ENCODE measurements around the gene PTS. TPM values are rescaled to one million over a fixed set of nuclear protein-coding genes. Genes with fewer than 3 reads are reported as not detected.

Gene PTS
- total and polyA plus RNA-seq, 7 donors: 17.2 to 86.5 (median 38.5) TPM

GRCh38 chr11:112241486-112241885, 15.3 kb downstream of the PTS start:
- Histone ChIP-seq H3K27me3 (no peaks in the 10 kb centered on the region), H3K4me3 (no peak overlapping the region), H3K4me1 (peaks cover 0 to 9% (median 5%) of the 10 kb centered on the region in 4 donors), H3K27ac (peak overlapping the region in 2 of 4 donors; percentile 41 to 53), H3K36me3 (peaks cover 0 to 30% (median under 1%) of the 10 kb centered on the region in 4 donors), H3K9me3 (no peaks in the 10 kb centered on the region)
- TF ChIP-seq CTCF (IDR thresholded peaks at IDR 0.05) (no peak), POLR2AphosphoS5 (IDR thresholded peaks at IDR 0.05) (peak; percentile 29 to 57 (median 38))
- intact Hi-C loops (cut with DNase I): no loop called here
- DNase-seq: peak; percentile 78
- 79 to 84% methylated on average over 3 of the region's 3 CpGs for WGBS, 2 donors

DNA sequence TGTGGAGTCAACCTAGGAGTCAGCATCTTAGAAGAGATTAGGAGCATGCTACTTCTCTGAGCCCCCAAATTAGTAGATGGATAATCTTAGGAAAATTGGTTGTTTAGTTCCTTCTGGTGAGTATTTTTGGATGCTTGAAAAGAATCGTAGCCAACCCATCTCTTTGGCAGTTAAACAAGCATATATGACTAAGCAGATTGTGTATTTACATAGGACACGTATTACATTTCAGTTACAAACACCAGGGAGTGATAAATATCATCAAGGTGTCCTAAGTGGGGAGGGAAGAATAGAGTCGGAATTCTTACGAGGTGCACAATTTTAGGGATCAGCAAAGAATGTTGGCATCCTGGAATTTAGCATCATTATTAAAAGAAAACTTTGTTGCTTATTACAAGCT, 21.0 kb downstream of the PTS start:
- 20 to 58% methylated on average over 4 of the region's 4 CpGs for WGBS, 2 donors
- no peaks in the 10 kb centered on the region for H3K4me1 ChIP-seq
- no peaks in the 10 kb centered on the region for H3K36me3 ChIP-seq
- H3K27me3 ChIP-seq: no peaks in the 10 kb centered on the region
- intact Hi-C loops (cut with DNase I): no loop called here
- no peak overlapping the region for H3K27ac ChIP-seq
- H3K9me3 ChIP-seq: no peaks in the 10 kb centered on the region
- TF ChIP-seq EP300 (IDR thresholded peaks at IDR 0.05) (no peak), POLR2AphosphoS5 (IDR thresholded peaks at IDR 0.05) (no peak), POLR2A (IDR thresholded peaks at IDR 0.05) (no peak), CTCF (IDR thresholded peaks at IDR 0.05) (no peak)
- DNase-seq: no peak
- no peak overlapping the region for H3K4me3 ChIP-seq

GRCh38 chr11:112248201-112248600, 22.0 kb downstream of the PTS start:
- H3K27me3 ChIP-seq: no peaks in the 10 kb centered on the region
- TF ChIP-seq POLR2AphosphoS5 (IDR thresholded peaks at IDR 0.05): no peak
- no peak for TF ChIP-seq POLR2A (IDR thresholded peaks at IDR 0.05)
- no peak for TF ChIP-seq CTCF (IDR thresholded peaks at IDR 0.05)
- TF ChIP-seq EP300 (IDR thresholded peaks at IDR 0.05): no peak
- H3K27ac ChIP-seq: no peak overlapping the region
- H3K9me3 ChIP-seq: no peaks in the 10 kb centered on the region
- 87 to 96% methylated on average over 2 of the region's 2 CpGs for WGBS, 2 donors
- intact Hi-C loops (cut with DNase I): no loop called here
- no peak for DNase-seq
- H3K4me1 ChIP-seq: no peaks in the 10 kb centered on the region
- no peak overlapping the region for H3K4me3 ChIP-seq
- H3K36me3 ChIP-seq: no peaks in the 10 kb centered on the region

DNA sequence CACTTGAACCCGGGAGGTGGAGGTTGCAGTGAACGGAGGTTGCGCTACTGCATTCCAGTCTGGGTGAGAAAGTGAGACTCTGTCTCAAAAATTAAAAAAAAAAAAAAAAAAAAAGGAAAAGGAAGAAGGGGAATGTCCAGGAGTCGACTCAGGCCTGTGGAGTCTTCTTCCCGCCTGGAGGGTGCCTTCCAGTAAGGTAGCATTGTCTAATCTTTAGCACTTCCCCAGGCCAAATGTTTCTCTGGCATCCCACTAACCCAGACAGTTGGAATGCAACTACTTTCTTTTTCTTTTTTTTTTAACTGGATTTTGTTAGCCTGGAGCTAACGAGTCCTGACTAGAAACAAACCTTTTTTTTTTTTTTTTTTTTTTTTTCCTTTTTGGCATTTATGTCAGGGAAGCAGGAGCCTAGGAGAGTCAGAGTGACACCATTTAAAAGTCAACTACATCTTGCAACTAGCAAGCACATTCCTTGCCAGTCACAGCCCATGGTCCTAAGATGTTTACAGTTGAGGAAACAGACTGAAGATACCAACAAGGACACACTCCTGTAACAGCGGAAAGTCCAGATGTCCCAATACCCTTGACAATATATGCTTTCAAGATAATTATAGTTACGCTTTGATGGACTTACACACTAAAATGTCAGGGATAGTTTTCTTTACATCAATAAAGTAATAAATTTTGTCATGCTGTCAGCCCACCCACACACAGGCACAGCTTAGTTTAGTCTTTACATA, 23.8 kb downstream of the PTS start:
- H3K27ac ChIP-seq: no peak overlapping the region
- TF ChIP-seq POLR2A (IDR thresholded peaks at IDR 0.05): no peak
- H3K27me3 ChIP-seq: no peaks in the 10 kb centered on the region
- intact Hi-C loops (cut with DNase I): no loop called here
- H3K4me1 ChIP-seq: no peaks in the 10 kb centered on the region
- H3K4me3 ChIP-seq: no peak overlapping the region
- 85 to 86% methylated on average over 8 of the region's 8 CpGs for WGBS, 2 donors
- no peak for DNase-seq
- no peaks in the 10 kb centered on the region for H3K9me3 ChIP-seq
- H3K36me3 ChIP-seq: no peaks in the 10 kb centered on the region

DNA sequence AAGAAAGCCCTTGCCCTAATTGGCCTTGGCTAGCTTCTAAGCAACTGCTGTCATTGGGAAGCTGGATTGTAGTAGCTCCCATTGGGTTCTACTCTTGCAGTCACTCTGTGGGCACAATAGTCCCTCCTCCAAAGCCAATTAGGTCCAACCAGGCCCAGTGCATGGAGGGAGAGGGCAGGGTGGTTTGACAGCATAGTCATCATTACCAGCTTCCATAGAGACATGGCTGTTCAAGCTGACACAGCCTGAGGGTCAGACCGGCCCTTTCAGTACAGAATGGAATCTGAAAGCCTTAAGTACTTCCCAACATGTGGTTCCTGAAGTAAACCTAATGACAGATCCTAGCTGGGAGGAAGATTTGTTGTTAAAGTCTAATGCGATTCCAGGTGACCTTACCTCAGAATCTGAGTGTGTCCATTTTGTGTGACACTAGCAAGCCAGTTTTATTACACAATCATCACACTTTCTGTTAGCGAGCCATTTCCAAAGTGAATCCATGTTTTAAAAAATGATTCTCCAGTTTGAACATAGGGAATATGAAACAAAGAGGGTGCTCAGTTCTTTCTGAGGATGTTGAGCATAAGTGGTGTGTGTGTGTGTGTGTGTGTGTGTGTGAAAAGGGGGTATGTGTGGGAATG, 27.5 kb downstream of the PTS start:
- no peak for DNase-seq
- H3K4me3 ChIP-seq: no peak overlapping the region
- no peaks in the 10 kb centered on the region for H3K9me3 ChIP-seq
- no peak for TF ChIP-seq POLR2A (IDR thresholded peaks at IDR 0.05)
- TF ChIP-seq EP300 (IDR thresholded peaks at IDR 0.05): no peak
- no peak for TF ChIP-seq POLR2AphosphoS5 (IDR thresholded peaks at IDR 0.05)
- TF ChIP-seq CTCF (IDR thresholded peaks at IDR 0.05): no peak
- H3K27me3 ChIP-seq: no peaks in the 10 kb centered on the region
- no peaks in the 10 kb centered on the region for H3K36me3 ChIP-seq
- WGBS, 2 donors: 95 to 96% methylated on average over 3 of the region's 3 CpGs
- no peak overlapping the region for H3K27ac ChIP-seq
- intact Hi-C loops (cut with DNase I): no loop called here
- H3K4me1 ChIP-seq: no peaks in the 10 kb centered on the region
